ENCODE measurements around the gene CGB1. TPM values are rescaled to one million over a fixed set of nuclear protein-coding genes. Genes with fewer than 3 reads are reported as not detected.

Gene CGB1
- total and polyA plus RNA-seq, 9 of the 15 experiments (the other 6 are each of a cell fraction or from before 2014, with no cell fraction given) = not detected

GRCh38 chr19:48993175-48994034, 43.3 kb downstream of the CGB1 start, which contains the start of the genes GYS1 and RUVBL2 (continued):
- TF ChIP-seq CHD7 (IDR thresholded peaks at IDR 0.05; ENCODE audit: low read depth, low read length) (no peak), ELF1 (tag; IDR thresholded peaks at IDR 0.05) (no peak; the same call in 1 of the 2 replicates), MAFF (IDR thresholded peaks at IDR 0.05; ENCODE audit: low read length) (no peak), KHSRP (IDR thresholded peaks at IDR 0.05) (no peak), ZNF347 (CRISPR knock-in tag; IDR thresholded peaks at IDR 0.05; ENCODE audit: low read depth) (no peak), MAFG (tag; conservative IDR thresholded peaks at IDR 0.05) (no peak), EP400 (IDR thresholded peaks at IDR 0.05) (peak; percentile 92), BCL6 (CRISPR knock-in tag; IDR thresholded peaks at IDR 0.05) (no peak), SMARCA4 (IDR thresholded peaks at IDR 0.05) (no peak), ZBTB7A (IDR thresholded peaks at IDR 0.05; ENCODE audit: borderline replicate concordance, control insufficient read depth, low read depth, low read length) (peak; percentile 96; the same call in 1 of the 2 replicates), E4F1 (CRISPR knock-in tag; IDR thresholded peaks at IDR 0.05; ENCODE audit: borderline replicate concordance) (no peak), ZNF707 (CRISPR knock-in tag; conservative IDR thresholded peaks at IDR 0.05) (no peak), SMARCC2 (IDR thresholded peaks at IDR 0.05; ENCODE audit: low read depth) (no peak), FOXK2 (conservative IDR thresholded peaks at IDR 0.05 in 1 of 2, IDR thresholded peaks at IDR 0.05 in 1 of 2; ENCODE audit: low read depth in 2 of 2) (peak; percentile 79 to 81), STAT5B (CRISPR knock-in tag; IDR thresholded peaks at IDR 0.05) (no peak)

Data from K562 (cell line).